GM06990 (cell line): ENCODE measurements around the gene ELK3.

ENCODE experiments used
- DNase-seq: peaks from one replicate; pipeline ENCODE4 v3.0.0-alpha.2; 2011; ENCODE audit not compliant: insufficient read length; ENCODE audit errors: extremely low read depth
- H3K27me3 ChIP-seq: replicated peaks from 2 replicates; pipeline ENCODE4 v1.6.0; 2011; ENCODE audit warnings: low read length; ENCODE audit not compliant: control insufficient read depth, insufficient read depth
- H3K36me3 ChIP-seq: 2 replicates; pipeline ENCODE4 v1.5.1; 2011; ENCODE audit warnings: low read length; ENCODE audit not compliant: control insufficient read depth, insufficient read depth
- H3K4me3 ChIP-seq: replicated peaks from 2 replicates; pipeline ENCODE4 v1.5.1; 2011; ENCODE audit warnings: low read depth, mild to moderate bottlenecking, control low read depth, low read length
- CTCF ChIP-seq: IDR thresholded peaks from 2 replicates; pipeline ENCODE4 v1.5.1; 2011; ENCODE audit warnings: low read length, control low read depth, mild to moderate bottlenecking, inconsistent platforms; ENCODE audit not compliant: insufficient read depth, poor library complexity, severe bottlenecking

Gene ELK3

GRCh38 chr12:96263449-96263902, 69.3 kb downstream of the ELK3 start:
- Histone ChIP-seq H3K27me3 (no peaks in the 10 kb centered on the region), H3K4me3 (no peak overlapping the region), H3K36me3 (peaks cover 10% of the 10 kb centered on the region)
- no peak for TF ChIP-seq CTCF
- no peak for DNase-seq

- H3K36me3 ChIP-seq: peaks cover 7% of the 10 kb centered on the region
- H3K27me3 ChIP-seq: no peaks in the 10 kb centered on the region
- no peak overlapping the region for H3K4me3 ChIP-seq
- no peak for DNase-seq
- TF ChIP-seq CTCF: no peak
These were observed 71.2 kb downstream of the ELK3 start for GRCh38 chr12:96265400-96265799.

GRCh38 chr12:96265836-96266235, 71.7 kb downstream of the ELK3 start:
- Histone ChIP-seq H3K4me3 (no peak overlapping the region), H3K36me3 (peaks cover 7% of the 10 kb centered on the region), H3K27me3 (no peaks in the 10 kb centered on the region)
- DNase-seq: no peak
- TF ChIP-seq CTCF: no peak

GRCh38 chr12:96266238-96266637, 72.1 kb downstream of the ELK3 start:
- DNase-seq: no peak
- Histone ChIP-seq H3K27me3 (no peaks in the 10 kb centered on the region), H3K36me3 (peaks cover 7% of the 10 kb centered on the region), H3K4me3 (no peak overlapping the region)
- TF ChIP-seq CTCF: no peak

- Histone ChIP-seq H3K36me3 (no peaks in the 10 kb centered on the region; the same call in none of the 2 replicates), H3K27me3 (no peaks in the 10 kb centered on the region), H3K4me3 (no peak overlapping the region)
These were observed 77.5 kb downstream of the ELK3 start for GRCh38 chr12:96271469-96272199.

More at GRCh38 chr12:96271469-96272199, 77.5 kb downstream of the ELK3 start:
- TF ChIP-seq CTCF: no peak
- DNase-seq: no peak
